ENCODE measurements around the gene CELSR1.

- TF ChIP-seq CTCF (IDR thresholded peaks at IDR 0.05; ENCODE audit: low read length) (no peak), EZH2phosphoT487 (IDR thresholded peaks at IDR 0.05; ENCODE audit: low read length) (no peak)
These were observed 134.9 kb downstream of the CELSR1 start for GRCh38 chr22:46402505-46402904.
